ENCODE results near the gene CNDP2. TPM values are rescaled to one million over a fixed set of nuclear protein-coding genes. Genes with fewer than 3 reads are reported as not detected.

The CNDP2 gene
- total and polyA plus RNA-seq, 2 experiments from 2014 or later, result 40.5 to 72.2 TPM

GRCh38 chr18:74508821-74509225 is 12.7 kb downstream of the CNDP2 start:
- Histone ChIP-seq H3F3A (ENCODE audit: insufficient read depth) (no peaks in the 10 kb centered on the region), H3K4me3 (no peak overlapping the region), H2AFZ (no peak overlapping the region), H3K4me1 (ENCODE audit: insufficient read depth) (no peaks in the 10 kb centered on the region), H4K20me1 (ENCODE audit: insufficient read depth) (no peaks in the 10 kb centered on the region), H3K36me3 (ENCODE audit: low read depth) (no peaks in the 10 kb centered on the region; the same call in 1 of the 2 replicates), H3K9me2 (ENCODE audit: insufficient read depth) (no peaks in the 10 kb centered on the region), H3K79me2 (ENCODE audit: insufficient read depth) (no peaks in the 10 kb centered on the region; the same call in 1 of the 2 replicates), H3K9ac (no peak overlapping the region), H3K27me3 (replicated peaks; ENCODE audit: insufficient read depth) (no peaks in the 10 kb centered on the region), H3K4me2 (ENCODE audit: unreplicated experiment) (no peak overlapping the region), H3K27ac (no peak overlapping the region), H3K9me3 (ENCODE audit: low read depth) (no peaks in the 10 kb centered on the region)
- DNase-seq, result no peak
- 91 to 93% methylated on average over 11 of the region's 11 CpGs for WGBS, 2 experiments (ENCODE audit: low coverage in 1 of 2, low lambda C conversion rate in 2 of 2, missing lambda C conversion rate in 2 of 2)
- TF ChIP-seq EZH2phosphoT487 (IDR thresholded peaks at IDR 0.05; ENCODE audit: insufficient read depth, low read depth), result no peak
- in situ Hi-C loops (cut with MboI), result no loop called here

- in situ Hi-C loops (cut with MboI), result no loop called here
- Histone ChIP-seq H3K27ac (no peak overlapping the region), H3K4me2 (ENCODE audit: unreplicated experiment) (no peak overlapping the region), H3K9me2 (ENCODE audit: insufficient read depth) (no peaks in the 10 kb centered on the region), H2AFZ (no peak overlapping the region), H3K79me2 (ENCODE audit: insufficient read depth) (no peaks in the 10 kb centered on the region; the same call in 1 of the 2 replicates), H4K20me1 (ENCODE audit: insufficient read depth) (no peaks in the 10 kb centered on the region), H3F3A (ENCODE audit: insufficient read depth) (no peaks in the 10 kb centered on the region), H3K36me3 (ENCODE audit: low read depth) (no peaks in the 10 kb centered on the region; the same call in 1 of the 2 replicates), H3K4me3 (no peak overlapping the region), H3K27me3 (replicated peaks; ENCODE audit: insufficient read depth) (no peaks in the 10 kb centered on the region), H3K9me3 (ENCODE audit: low read depth) (no peaks in the 10 kb centered on the region), H3K9ac (no peak overlapping the region), H3K4me1 (ENCODE audit: insufficient read depth) (no peaks in the 10 kb centered on the region)
- TF ChIP-seq EZH2phosphoT487 (IDR thresholded peaks at IDR 0.05; ENCODE audit: insufficient read depth, low read depth) (no peak), EZH2 (IDR thresholded peaks at IDR 0.05; ENCODE audit: insufficient read depth, poor library complexity, severe bottlenecking) (no peak)
- WGBS, 2 experiments (ENCODE audit: low coverage in 1 of 2, low lambda C conversion rate in 2 of 2, missing lambda C conversion rate in 2 of 2), result 87 to 89% methylated on average over 28 to 29 of the region's 29 CpGs
- DNase-seq, result no peak
These were observed 13.9 kb downstream of the CNDP2 start for GRCh38 chr18:74509856-74510769.

- H3K9me2 ChIP-seq (ENCODE audit: insufficient read depth), result no peaks in the 10 kb centered on the region
- H3K79me2 ChIP-seq (ENCODE audit: insufficient read depth), result no peaks in the 10 kb centered on the region; the same call in 1 of the 2 replicates
- H3K4me1 ChIP-seq (ENCODE audit: insufficient read depth), result no peaks in the 10 kb centered on the region
- H3K9ac ChIP-seq, result no peak overlapping the region
- no peaks in the 10 kb centered on the region for H3K9me3 ChIP-seq (ENCODE audit: low read depth)
- no peak overlapping the region for H3K27ac ChIP-seq
- no peak for TF ChIP-seq EZH2 (IDR thresholded peaks at IDR 0.05; ENCODE audit: insufficient read depth, poor library complexity, severe bottlenecking)
- in situ Hi-C loops (cut with MboI), result no loop called here
- no peaks in the 10 kb centered on the region; the same call in 1 of the 2 replicates for H3K36me3 ChIP-seq (ENCODE audit: low read depth)
- no peaks in the 10 kb centered on the region for H3F3A ChIP-seq (ENCODE audit: insufficient read depth)
- 97 to 98% methylated on average over 12 of the region's 12 CpGs for WGBS, 2 experiments (ENCODE audit: low coverage in 1 of 2, low lambda C conversion rate in 2 of 2, missing lambda C conversion rate in 2 of 2)
- H3K4me3 ChIP-seq, result no peak overlapping the region
- H3K27me3 ChIP-seq (replicated peaks; ENCODE audit: insufficient read depth), result no peaks in the 10 kb centered on the region
- H2AFZ ChIP-seq, result no peak overlapping the region
- no peak overlapping the region for H3K4me2 ChIP-seq (ENCODE audit: unreplicated experiment)
- DNase-seq, result no peak
- H4K20me1 ChIP-seq (ENCODE audit: insufficient read depth), result no peaks in the 10 kb centered on the region
These were observed 14.6 kb downstream of the CNDP2 start for GRCh38 chr18:74510770-74511095.

GRCh38 chr18:74511823-74512222 is 15.7 kb downstream of the CNDP2 start:
- in situ Hi-C loops (cut with MboI), result no loop called here
- Histone ChIP-seq H3K36me3 (ENCODE audit: low read depth) (no peaks in the 10 kb centered on the region; the same call in 1 of the 2 replicates), H3K79me2 (ENCODE audit: insufficient read depth) (no peaks in the 10 kb centered on the region; the same call in 1 of the 2 replicates), H3K9me3 (ENCODE audit: low read depth) (no peaks in the 10 kb centered on the region), H3K9me2 (ENCODE audit: insufficient read depth) (no peaks in the 10 kb centered on the region), H3K4me3 (no peak overlapping the region), H3K27me3 (replicated peaks; ENCODE audit: insufficient read depth) (no peaks in the 10 kb centered on the region), H3K4me2 (ENCODE audit: unreplicated experiment) (no peak overlapping the region), H3K4me1 (ENCODE audit: insufficient read depth) (no peaks in the 10 kb centered on the region), H3K9ac (no peak overlapping the region), H4K20me1 (ENCODE audit: insufficient read depth) (no peaks in the 10 kb centered on the region), H3F3A (ENCODE audit: insufficient read depth) (no peaks in the 10 kb centered on the region), H3K27ac (no peak overlapping the region), H2AFZ (no peak overlapping the region)
- WGBS, 2 experiments (ENCODE audit: low coverage in 1 of 2, low lambda C conversion rate in 2 of 2, missing lambda C conversion rate in 2 of 2), result 94 to 96% methylated on average over 7 of the region's 7 CpGs
- TF ChIP-seq EZH2 (IDR thresholded peaks at IDR 0.05; ENCODE audit: insufficient read depth, poor library complexity, severe bottlenecking), result no peak
- TF ChIP-seq EZH2phosphoT487 (IDR thresholded peaks at IDR 0.05; ENCODE audit: insufficient read depth, low read depth), result no peak
- DNase-seq, result no peak
